ENCODE data around the gene STK11.
A peak's percentile ranks its signal among the peaks of the same experiment; 100 is the strongest.
"Not testable (repeated sequence)": the region's sequence is repeated elsewhere in the genome, so short reads cannot be mapped to it uniquely, and the experiment has no call there.

Gene STK11

DNA sequence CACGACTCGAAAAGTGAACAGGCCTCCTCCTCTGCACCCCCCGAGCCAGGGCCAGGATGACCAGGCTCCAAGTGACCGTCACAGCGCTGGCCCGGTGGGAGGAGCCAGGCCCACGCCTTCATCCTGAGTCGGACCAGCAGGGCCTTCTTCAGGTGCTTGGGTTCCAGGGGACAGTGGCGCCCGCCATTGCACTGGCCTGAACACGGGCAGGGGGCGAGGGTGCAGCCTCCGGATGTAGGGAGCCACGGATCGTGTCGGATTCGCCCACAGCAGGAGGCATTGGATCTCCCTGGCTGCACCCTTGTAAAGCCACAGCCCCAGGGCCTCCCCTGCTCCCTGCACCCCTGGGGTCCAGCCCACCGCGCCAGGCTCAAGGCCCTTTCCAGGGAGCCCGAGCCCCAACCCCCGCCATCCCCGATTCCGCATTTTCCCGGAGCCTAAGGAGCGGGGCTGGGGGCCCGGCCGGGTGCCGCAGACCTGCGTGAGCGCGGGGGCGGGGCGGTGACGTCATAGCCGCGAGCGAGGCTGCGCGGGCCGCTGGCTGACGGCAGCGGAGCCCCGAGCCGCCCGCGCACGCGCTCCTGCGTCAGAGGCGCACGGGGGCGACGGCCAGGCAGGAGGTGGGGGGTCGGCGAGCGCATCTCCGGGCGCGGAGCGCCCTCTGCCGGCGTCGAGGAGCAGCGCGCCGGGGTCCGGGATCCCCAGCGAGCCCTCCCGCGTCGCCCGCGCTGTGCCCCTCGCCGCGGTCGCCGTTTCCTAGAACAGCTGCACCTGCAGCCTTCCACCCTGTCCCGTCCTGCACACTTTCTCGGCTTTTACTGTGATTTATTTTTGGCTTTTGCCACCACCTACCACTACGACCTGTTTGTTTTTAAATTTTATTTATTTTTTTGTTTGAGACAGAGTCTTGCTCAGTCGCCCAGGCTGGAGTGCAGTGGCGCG, 34.5 kb downstream of the STK11 start:
- WGBS (ENCODE audit: insufficient coverage, insufficient read length) = no CpG with 5 or more reads among the region's 84 CpGs
- no peaks in the 10 kb centered on the region for H3K9me3 ChIP-seq (ENCODE audit: control insufficient read depth, insufficient read depth, low read length)
- H3K4me1 ChIP-seq (ENCODE audit: control insufficient read depth, insufficient read depth, low read length) = peaks cover 7% of the 10 kb centered on the region
- peak overlapping the region; percentile 32; the same call in 1 of the 2 replicates for H3K4me3 ChIP-seq (ENCODE audit: low read length)
- peaks cover 12% of the 10 kb centered on the region; the same call in 1 of the 2 replicates for H3K36me3 ChIP-seq (ENCODE audit: control insufficient read depth, insufficient read depth, low read length)
- H3K27ac ChIP-seq (ENCODE audit: low read length) = no peak overlapping the region
- no peak for DNase-seq (ENCODE audit: low read depth, low spot score)
- H3K27me3 ChIP-seq (ENCODE audit: control insufficient read depth, insufficient read depth, low read length) = no peaks in the 10 kb centered on the region

DNA sequence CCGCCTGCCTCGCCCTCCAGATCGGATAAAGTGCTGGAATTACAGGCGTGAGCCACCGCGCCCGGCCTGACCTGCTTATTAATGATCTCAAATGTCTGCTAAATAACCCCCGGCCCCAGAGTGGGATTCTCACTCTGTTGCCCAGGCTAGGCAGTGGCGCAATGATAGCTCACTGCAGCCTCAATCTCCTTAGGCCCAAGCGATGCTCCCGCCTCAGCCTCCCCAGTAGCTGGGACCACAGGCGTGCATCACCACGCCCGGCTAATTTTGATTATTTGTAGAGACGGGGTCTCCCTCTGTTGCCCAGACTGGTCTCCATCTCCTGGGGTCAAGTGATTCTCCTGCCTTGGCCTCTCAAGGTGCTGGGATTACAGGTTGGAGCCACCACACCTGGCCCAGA, 35.3 kb downstream of the STK11 start:
- H3K4me3 ChIP-seq (ENCODE audit: low read length) = no peak overlapping the region
- no CpG with 5 or more reads among the region's 15 CpGs for WGBS (ENCODE audit: insufficient coverage, insufficient read length)
- H3K27me3 ChIP-seq (ENCODE audit: control insufficient read depth, insufficient read depth, low read length) = no peaks in the 10 kb centered on the region
- H3K9me3 ChIP-seq (ENCODE audit: control insufficient read depth, insufficient read depth, low read length) = no peaks in the 10 kb centered on the region
- no peak overlapping the region for H3K27ac ChIP-seq (ENCODE audit: low read length)
- DNase-seq (ENCODE audit: low read depth, low spot score) = no peak
- peaks cover 7% of the 10 kb centered on the region for H3K4me1 ChIP-seq (ENCODE audit: control insufficient read depth, insufficient read depth, low read length)
- peaks cover 5% of the 10 kb centered on the region; the same call in 1 of the 2 replicates for H3K36me3 ChIP-seq (ENCODE audit: control insufficient read depth, insufficient read depth, low read length)

DNA sequence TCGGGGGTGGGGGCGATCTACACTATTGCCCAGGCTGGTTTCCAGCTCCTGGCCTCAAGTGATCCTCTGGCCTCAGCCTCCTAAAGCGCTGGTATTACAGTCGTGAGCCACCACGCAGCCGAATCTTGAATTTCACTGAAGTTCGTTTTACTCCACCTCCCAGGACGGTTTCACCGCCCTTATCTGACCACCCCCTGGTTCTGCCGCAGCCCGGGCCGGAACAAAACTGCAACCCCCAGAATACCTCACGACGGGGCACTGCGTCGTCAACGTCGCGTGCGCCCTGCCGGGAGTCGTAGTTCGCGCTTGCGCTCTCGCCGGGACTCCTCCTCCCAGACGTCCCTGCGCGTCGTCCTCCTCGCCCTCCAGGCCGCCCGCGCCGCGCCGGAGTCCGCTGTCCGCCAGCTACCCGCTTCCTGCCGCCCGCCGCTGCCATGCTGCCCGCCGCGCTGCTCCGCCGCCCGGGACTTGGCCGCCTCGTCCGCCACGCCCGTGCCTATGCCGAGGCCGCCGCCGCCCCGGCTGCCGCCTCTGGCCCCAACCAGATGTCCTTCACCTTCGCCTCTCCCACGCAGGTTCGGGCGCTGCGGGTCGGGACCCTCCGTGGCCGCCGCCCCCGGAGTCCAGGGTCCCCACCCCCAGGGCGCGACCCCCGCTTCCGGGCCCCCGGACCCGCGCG, 36.0 kb downstream of the STK11 start, which contains the start of gene ATP5F1D:
Gene ATP5F1D, plus strand, starts transcription at position 335 of the 679 bp plus-strand sequence. Its CDS starts 100 bp downstream, at position 435.
- WGBS (ENCODE audit: insufficient coverage, insufficient read length) = no CpG with 5 or more reads among the region's 79 CpGs
- H3K4me3 ChIP-seq (ENCODE audit: low read length) = peak within 1 kb of the TSS; percentile 90; the same call in 1 of the 2 replicates
- H3K27me3 ChIP-seq (ENCODE audit: control insufficient read depth, insufficient read depth, low read length) = no peaks in the 10 kb centered on the region
- no peak for DNase-seq (ENCODE audit: low read depth, low spot score)
- H3K4me1 ChIP-seq (ENCODE audit: control insufficient read depth, insufficient read depth, low read length) = peaks cover 7% of the 10 kb centered on the region
- H3K9me3 ChIP-seq (ENCODE audit: control insufficient read depth, insufficient read depth, low read length) = no peaks in the 10 kb centered on the region
- peaks cover 5% of the 10 kb centered on the region; the same call in 1 of the 2 replicates for H3K36me3 ChIP-seq (ENCODE audit: control insufficient read depth, insufficient read depth, low read length)
- H3K27ac ChIP-seq (ENCODE audit: low read length) = no peak within 1 kb of the TSS

DNA sequence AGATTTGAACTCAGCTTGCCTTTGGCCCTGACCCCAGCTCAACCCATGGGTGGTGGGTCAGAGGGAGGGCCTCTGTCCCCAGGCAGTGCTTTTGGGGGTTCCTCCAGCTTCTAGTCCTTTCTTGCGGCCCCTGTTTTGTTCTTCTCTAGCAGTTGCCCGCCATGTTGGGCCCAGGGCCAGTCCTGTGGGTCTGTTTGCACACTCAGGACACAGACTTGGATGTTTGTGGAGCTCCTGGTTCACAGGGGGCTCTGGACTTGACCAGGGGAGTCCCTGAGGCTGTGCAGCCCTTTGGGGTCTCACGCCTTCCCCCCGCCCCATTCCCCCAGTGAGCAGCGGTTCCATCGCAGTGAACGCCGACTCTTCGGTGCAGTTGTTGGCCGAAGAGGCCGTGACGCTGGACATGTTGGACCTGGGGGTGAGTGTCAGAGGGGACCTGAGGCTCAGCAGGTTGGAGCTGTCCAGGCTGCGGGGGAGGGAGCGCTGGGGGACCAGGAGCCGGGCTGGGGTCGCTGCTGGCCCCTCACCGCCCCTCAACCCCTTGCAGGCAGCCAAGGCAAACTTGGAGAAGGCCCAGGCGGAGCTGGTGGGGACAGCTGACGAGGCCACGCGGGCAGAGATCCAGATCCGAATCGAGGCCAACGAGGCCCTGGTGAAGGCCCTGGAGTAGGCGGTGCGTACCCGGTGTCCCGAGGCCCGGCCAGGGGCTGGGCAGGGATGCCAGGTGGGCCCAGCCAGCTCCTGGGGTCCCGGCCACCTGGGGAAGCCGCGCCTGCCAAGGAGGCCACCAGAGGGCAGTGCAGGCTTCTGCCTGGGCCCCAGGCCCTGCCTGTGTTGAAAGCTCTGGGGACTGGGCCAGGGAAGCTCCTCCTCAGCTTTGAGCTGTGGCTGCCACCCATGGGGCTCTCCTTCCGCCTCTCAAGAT, 38.5 kb downstream of the STK11 start:
- no peak for DNase-seq (ENCODE audit: low read depth, low spot score)
- Histone ChIP-seq H3K4me1 (ENCODE audit: control insufficient read depth, insufficient read depth, low read length) (peaks cover 6% of the 10 kb centered on the region), H3K9me3 (ENCODE audit: control insufficient read depth, insufficient read depth, low read length) (no peaks in the 10 kb centered on the region), H3K4me3 (ENCODE audit: low read length) (no peak overlapping the region), H3K27ac (ENCODE audit: low read length) (no peak overlapping the region), H3K27me3 (ENCODE audit: control insufficient read depth, insufficient read depth, low read length) (no peaks in the 10 kb centered on the region), H3K36me3 (ENCODE audit: control insufficient read depth, insufficient read depth, low read length) (peaks cover 5% of the 10 kb centered on the region; the same call in 1 of the 2 replicates)
- no CpG with 5 or more reads among the region's 33 CpGs for WGBS (ENCODE audit: insufficient coverage, insufficient read length)

DNA sequence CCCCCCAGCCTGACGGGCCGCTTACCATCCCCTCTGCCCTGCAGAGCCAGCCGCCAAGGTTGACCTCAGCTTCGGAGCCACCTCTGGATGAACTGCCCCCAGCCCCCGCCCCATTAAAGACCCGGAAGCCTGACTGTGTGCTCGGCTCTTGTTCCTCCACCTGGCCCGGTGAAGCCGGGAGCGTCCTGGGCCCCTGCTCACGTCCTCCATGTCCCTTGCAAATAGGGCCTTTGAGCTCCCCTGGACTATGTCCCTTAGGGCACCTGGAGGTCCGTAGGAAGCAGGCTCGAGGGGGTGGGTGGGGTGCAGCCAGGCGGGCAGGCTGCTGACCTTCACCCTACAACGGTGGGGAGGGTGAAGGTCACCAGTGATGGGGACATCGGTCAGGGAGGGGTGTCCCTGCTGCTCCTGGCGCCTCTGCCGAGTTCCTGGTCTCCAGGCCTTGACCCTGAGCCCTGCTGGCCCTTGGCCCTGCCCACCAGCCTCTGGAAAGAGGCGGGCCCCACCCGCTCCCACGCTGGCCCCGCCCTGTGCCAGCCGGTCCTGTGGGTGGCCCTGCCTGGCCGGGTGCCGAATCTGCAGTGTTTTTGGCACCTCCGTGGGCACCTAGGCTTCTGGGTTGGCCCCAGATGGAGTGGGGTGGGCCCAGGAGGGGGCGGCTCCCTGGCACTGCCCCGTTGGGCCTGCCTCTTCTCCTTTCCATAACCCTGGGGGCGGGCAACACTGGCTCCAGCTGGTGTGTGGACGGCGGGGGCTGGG, 39.3 kb downstream of the STK11 start:
- Histone ChIP-seq H3K36me3 (ENCODE audit: control insufficient read depth, insufficient read depth, low read length) (peaks cover 5% of the 10 kb centered on the region; the same call in 1 of the 2 replicates), H3K9me3 (ENCODE audit: control insufficient read depth, insufficient read depth, low read length) (no peaks in the 10 kb centered on the region), H3K27me3 (ENCODE audit: control insufficient read depth, insufficient read depth, low read length) (no peaks in the 10 kb centered on the region), H3K4me1 (ENCODE audit: control insufficient read depth, insufficient read depth, low read length) (peaks cover 4% of the 10 kb centered on the region), H3K27ac (ENCODE audit: low read length) (no peak overlapping the region), H3K4me3 (ENCODE audit: low read length) (no peak overlapping the region)
- no peak for DNase-seq (ENCODE audit: low read depth, low spot score)
- no CpG with 5 or more reads among the region's 31 CpGs for WGBS (ENCODE audit: insufficient coverage, insufficient read length)

DNA sequence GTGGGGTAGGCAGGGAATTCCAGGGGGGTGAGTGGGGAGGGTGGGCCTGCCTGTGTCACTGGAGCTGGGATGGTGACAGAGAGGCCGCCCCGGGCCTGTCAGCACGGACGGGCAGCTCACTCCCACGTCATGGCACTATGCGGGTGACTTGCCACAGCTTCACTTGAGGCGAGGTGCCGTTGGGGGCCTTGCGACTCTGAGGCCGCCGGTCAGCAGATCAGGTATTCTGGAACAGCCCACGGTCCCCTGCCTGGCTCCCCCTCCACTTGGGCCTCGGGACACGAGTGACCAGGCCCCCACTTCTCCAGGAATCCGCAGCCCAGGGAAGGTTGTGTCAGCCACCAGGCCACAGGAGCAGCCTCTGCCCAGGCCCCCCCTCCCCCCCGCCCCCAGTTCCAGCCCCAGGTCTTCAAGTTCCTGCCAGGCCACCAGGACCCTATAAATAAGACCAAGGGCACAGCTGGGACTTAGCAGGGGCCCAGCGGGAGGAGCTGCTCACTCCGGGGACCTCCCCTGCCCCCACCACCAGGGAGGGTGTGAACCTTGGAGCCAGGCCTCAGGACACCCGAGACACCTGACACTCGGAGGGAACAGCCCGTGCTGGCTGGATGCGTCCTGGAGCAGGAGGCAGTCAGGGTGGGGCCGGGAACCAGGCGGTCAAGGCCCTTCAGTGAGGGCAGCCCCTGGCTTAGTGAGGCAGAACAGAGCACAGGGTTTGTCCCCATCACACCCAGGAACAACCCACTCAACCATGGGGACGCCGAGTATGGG, 40.1 kb downstream of the STK11 start:
- peaks cover 9% of the 10 kb centered on the region; the same call in 1 of the 2 replicates for H3K36me3 ChIP-seq (ENCODE audit: control insufficient read depth, insufficient read depth, low read length)
- no CpG with 5 or more reads among the region's 26 CpGs for WGBS (ENCODE audit: insufficient coverage, insufficient read length)
- H3K27me3 ChIP-seq (ENCODE audit: control insufficient read depth, insufficient read depth, low read length) = no peaks in the 10 kb centered on the region
- H3K27ac ChIP-seq (ENCODE audit: low read length) = no peak overlapping the region
- no peak overlapping the region for H3K4me3 ChIP-seq (ENCODE audit: low read length)
- H3K4me1 ChIP-seq (ENCODE audit: control insufficient read depth, insufficient read depth, low read length) = peaks cover 4% of the 10 kb centered on the region
- DNase-seq (ENCODE audit: low read depth, low spot score) = no peak
- no peaks in the 10 kb centered on the region for H3K9me3 ChIP-seq (ENCODE audit: control insufficient read depth, insufficient read depth, low read length)

DNA sequence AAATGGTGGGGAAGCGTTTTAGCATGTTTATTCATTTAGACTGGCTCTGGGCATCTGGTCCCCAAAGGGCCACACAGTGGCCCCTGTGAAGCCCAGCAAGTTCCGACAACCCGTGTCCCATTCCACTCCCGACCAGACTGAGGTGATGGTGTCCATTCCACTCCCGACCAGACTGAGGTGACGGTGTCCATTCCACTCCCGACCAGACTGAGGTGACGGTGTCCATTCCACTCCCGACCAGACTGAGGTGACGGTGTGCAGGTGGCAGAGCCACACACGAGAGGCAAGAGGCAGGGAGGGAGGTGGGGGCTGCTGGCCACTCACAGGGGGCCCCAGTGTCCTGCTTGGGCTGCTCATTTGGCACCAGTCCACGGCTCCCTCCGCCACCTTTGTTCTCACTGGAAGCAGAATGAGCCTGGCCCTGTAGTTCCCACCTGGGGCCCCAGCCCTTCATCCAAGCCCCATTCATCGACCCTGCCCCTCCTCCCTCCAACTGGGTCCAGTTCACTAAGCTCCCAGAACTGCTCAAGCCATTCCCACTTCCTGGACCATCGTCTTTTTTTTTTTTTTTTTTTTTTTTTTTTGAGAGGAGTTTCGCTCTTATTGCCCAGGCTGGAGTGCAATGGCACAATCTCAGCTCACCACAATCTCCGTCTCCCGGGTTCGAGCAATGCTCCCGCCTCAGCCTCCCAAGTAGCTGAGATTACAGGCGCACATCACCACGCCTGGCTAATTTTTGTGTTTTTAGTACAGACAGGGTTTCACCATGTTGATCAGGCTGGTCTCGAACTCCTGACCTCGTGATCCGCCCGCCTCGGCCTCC, 40.9 kb downstream of the STK11 start:
- not testable (repeated sequence) for DNase-seq (ENCODE audit: low read depth, low spot score); H3K27ac ChIP-seq (ENCODE audit: low read length); H3K9me3 ChIP-seq (ENCODE audit: control insufficient read depth, insufficient read depth, low read length); H3K27me3 ChIP-seq (ENCODE audit: control insufficient read depth, insufficient read depth, low read length); H3K4me1 ChIP-seq (ENCODE audit: control insufficient read depth, insufficient read depth, low read length); H3K4me3 ChIP-seq (ENCODE audit: low read length)
- peaks cover 12% of the 10 kb centered on the region for H3K36me3 ChIP-seq (ENCODE audit: control insufficient read depth, insufficient read depth, low read length)
- no CpG with 5 or more reads among the region's 27 CpGs for WGBS (ENCODE audit: insufficient coverage, insufficient read length)

DNA sequence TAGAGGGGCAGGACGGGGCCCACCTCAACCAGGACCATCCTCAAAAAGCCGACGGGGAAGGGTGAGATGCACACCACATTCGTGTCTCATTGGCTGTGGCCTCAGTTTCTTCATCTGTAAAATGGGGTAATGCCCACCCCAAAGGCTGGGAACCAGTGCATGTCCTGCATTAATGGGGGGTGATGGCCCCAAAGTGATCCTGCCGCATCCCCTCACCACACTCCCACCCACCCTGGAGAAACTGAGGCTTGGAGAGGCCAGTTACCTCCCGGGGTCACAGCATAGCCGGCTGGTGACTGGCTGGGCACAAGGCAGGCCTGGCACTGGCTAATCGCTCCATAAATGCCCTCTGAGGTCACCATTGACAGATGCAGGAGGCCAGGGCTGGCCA, 42.2 kb downstream of the STK11 start:
- no CpG with 5 or more reads among the region's 8 CpGs for WGBS (ENCODE audit: insufficient coverage, insufficient read length)
- Histone ChIP-seq H3K9me3 (ENCODE audit: control insufficient read depth, insufficient read depth, low read length) (no peaks in the 10 kb centered on the region), H3K27ac (ENCODE audit: low read length) (no peak overlapping the region), H3K36me3 (ENCODE audit: control insufficient read depth, insufficient read depth, low read length) (peaks cover 17% of the 10 kb centered on the region), H3K4me1 (ENCODE audit: control insufficient read depth, insufficient read depth, low read length) (peaks cover 5% of the 10 kb centered on the region; the same call in 1 of the 2 replicates), H3K4me3 (ENCODE audit: low read length) (no peak overlapping the region), H3K27me3 (ENCODE audit: control insufficient read depth, insufficient read depth, low read length) (no peaks in the 10 kb centered on the region)
- no peak for DNase-seq (ENCODE audit: low read depth, low spot score)
